Ishikawa (cell line): ENCODE data around the gene NSMCE3.

ENCODE experiments used
- CREB1 ChIP-seq: IDR thresholded peaks from 2 replicates; pipeline ENCODE4 v1.6.1; 2012; ENCODE audit warnings: low read depth
- EGR1 ChIP-seq: IDR thresholded peaks from 2 replicates; pipeline ENCODE4 v1.6.1; 2012
- EP300 ChIP-seq: IDR thresholded peaks from 2 replicates; pipeline ENCODE4 v1.6.1; 2012; ENCODE audit warnings: borderline replicate concordance
- RAD21 ChIP-seq: IDR thresholded peaks from 2 replicates; pipeline ENCODE4 v1.6.1; 2012; ENCODE audit warnings: low read depth
- REST ChIP-seq: IDR thresholded peaks from 2 replicates; pipeline ENCODE4 v1.6.1; 2012; ENCODE audit warnings: low read depth, mild to moderate bottlenecking
- TAF1 ChIP-seq: IDR thresholded peaks from 2 replicates; pipeline ENCODE4 v1.6.1; 2012; ENCODE audit warnings: low read depth, mild to moderate bottlenecking
- TCF12 ChIP-seq: IDR thresholded peaks from 2 replicates; pipeline ENCODE4 v1.6.1; 2012; ENCODE audit warnings: low read depth
- TEAD4 ChIP-seq: IDR thresholded peaks from 2 replicates; pipeline ENCODE4 v1.6.1; 2012
- USF1 ChIP-seq: IDR thresholded peaks from 2 replicates; pipeline ENCODE4 v1.6.1; 2012

- TF ChIP-seq REST (no peak), TAF1 (no peak), TEAD4 (no peak), EGR1 (no peak), RAD21 (no peak), USF1 (no peak), EP300 (no peak), CREB1 (no peak), TCF12 (no peak)
Measured at GRCh38 chr15:29270976-29271375, 1.4 kb upstream of the NSMCE3 start.
